Colonic mucosa (tissue), 4 donors: ENCODE data around the gene APOL1. TPM values are rescaled to one million over a fixed set of nuclear protein-coding genes. Genes with fewer than 3 reads are reported as not detected.

Experiments
- DNase-seq: peaks from one replicate; pipeline ENCODE4 v3.0.0-alpha.2; 2020
- H3K27ac ChIP-seq: fragments of 200-600 bp; one replicate; pipeline ENCODE4 v1.8.0; 2021
- H3K27me3 ChIP-seq: fragments of 200-600 bp; one replicate; pipeline ENCODE4 v1.8.0; 2021
- H3K36me3 ChIP-seq: fragments of 200-600 bp; one replicate; pipeline ENCODE4 v1.8.0; 2021
- H3K4me1 ChIP-seq: fragments of 200-600 bp; one replicate; pipeline ENCODE4 v1.8.0; 2021; ENCODE audit warnings: mild to moderate bottlenecking
- H3K4me3 ChIP-seq: fragments of 200-600 bp; one replicate; pipeline ENCODE4 v1.8.0; 2021
- H3K9ac ChIP-seq, 2 donors: one replicate each; pipeline ENCODE4 v1.7.0; 2013; ENCODE audit warnings: control low read depth in 2 of 2, low read depth in 2 of 2, low read length in 2 of 2
- H3K9me3 ChIP-seq: fragments of 200-600 bp; one replicate; pipeline ENCODE4 v1.8.0; 2021
- CTCF ChIP-seq: fragments of 200-600 bp; IDR thresholded peaks from one replicate; pipeline ENCODE4 v1.8.0; 2022; ENCODE audit warnings: antibody characterized with exemption, mild to moderate bottlenecking
- intact Hi-C: fragments of 100-400 bp; cut with DNase I; formaldehyde crosslinking; loops from one replicate; pipeline ENCODE4 v1.14.1; 2022
- microRNA-seq: library from miRNA; unstranded; fragments of <30 nt; microRNA quantifications from one replicate; pipeline ENCODE4, GENCODE V29; 2019
- total RNA-seq, 2 donors: library from RNA; stranded (reverse); fragmentation: NEBNext Ultra II Directional in 1 of 2; extraction: Animal tissue kit (Norgen Biotek cat#: 25700) in 1 of 2; gene quantifications; one replicate each; pipeline ENCODE4 v1.2.1, GENCODE V29; 2021
- donor health status: healthy.
- donor health status: DM: no; HTN: no; CAD: no.
- donor health status: DM: no; HTN: no; CAD: no.

APOL1 gene
- total RNA-seq, 2 donors from 2014 or later, result 14.7 to 34.6 TPM

GRCh38 chr22:36308880-36309279, 55.9 kb downstream of the APOL1 start:
- H3K4me1 ChIP-seq, result no peaks in the 10 kb centered on the region
- intact Hi-C loops, result no loop called here
- TF ChIP-seq CTCF, result no peak
- no peak for DNase-seq
- H3K4me3 ChIP-seq, result no peak overlapping the region
- H3K27ac ChIP-seq, result no peak overlapping the region
- H3K9ac ChIP-seq, result no peak overlapping the region
- no peaks in the 10 kb centered on the region for H3K9me3 ChIP-seq
- peaks cover 76% of the 10 kb centered on the region for H3K36me3 ChIP-seq
- no peaks in the 10 kb centered on the region for H3K27me3 ChIP-seq

- DNase-seq, result no peak
- no peak for TF ChIP-seq CTCF
- intact Hi-C loops, result no loop called here
- H3K27ac ChIP-seq, result no peak overlapping the region
- H3K4me3 ChIP-seq, result no peak overlapping the region
- no peaks in the 10 kb centered on the region for H3K4me1 ChIP-seq
- peaks cover 55% of the 10 kb centered on the region for H3K36me3 ChIP-seq
- H3K9ac ChIP-seq, result no peak overlapping the region
- no peaks in the 10 kb centered on the region for H3K9me3 ChIP-seq
- no peaks in the 10 kb centered on the region for H3K27me3 ChIP-seq
These were observed 58.6 kb downstream of the APOL1 start for GRCh38 chr22:36311386-36312085.

GRCh38 chr22:36315325-36315724, 62.4 kb downstream of the APOL1 start:
- H3K9ac ChIP-seq, result no peak overlapping the region
- H3K9me3 ChIP-seq, result no peaks in the 10 kb centered on the region
- no peaks in the 10 kb centered on the region for H3K27me3 ChIP-seq
- no peak for DNase-seq
- intact Hi-C loops, result no loop called here
- no peaks in the 10 kb centered on the region for H3K4me1 ChIP-seq
- H3K4me3 ChIP-seq, result no peak overlapping the region
- H3K27ac ChIP-seq, result no peak overlapping the region
- TF ChIP-seq CTCF, result no peak
- H3K36me3 ChIP-seq, result peaks cover 64% of the 10 kb centered on the region

GRCh38 chr22:36316419-36316818, 63.5 kb downstream of the APOL1 start:
- Histone ChIP-seq H3K9me3 (no peaks in the 10 kb centered on the region), H3K36me3 (peaks cover 64% of the 10 kb centered on the region), H3K4me3 (no peak overlapping the region), H3K27me3 (no peaks in the 10 kb centered on the region), H3K9ac (no peak overlapping the region), H3K27ac (no peak overlapping the region), H3K4me1 (no peaks in the 10 kb centered on the region)
- intact Hi-C loops, result no loop called here
- no peak for DNase-seq
- no peak for TF ChIP-seq CTCF

Small RNA genes within 50 kb of the gene (microRNA-seq; reads per million reads assigned to microRNA genes)
- not detected for gene MIR6819

Other genes starting within 250 kb of the APOL1 start
- gene RBFOX2, start 224.3 kb upstream of the APOL1 start, total RNA-seq, result 10 to 100 TPM; 44.4 to 60.2 TPM
- gene APOL3, start 92.4 kb upstream of the APOL1 start, total RNA-seq, result 1 to 10 TPM; 5.9 to 9.6 TPM
- gene APOL4, start 51.3 kb upstream of the APOL1 start, total RNA-seq, result 1 to 10 TPM; 1.9 to 2.3 TPM
- 10 to 100 TPM; 27.5 to 29.4 TPM for gene APOL2, start 13.6 kb upstream of the APOL1 start, total RNA-seq
- 100 to 1,000 TPM; 711 to 719 TPM for gene MYH9, start 134.8 kb downstream of the APOL1 start, total RNA-seq
- 100 to 1,000 TPM; 101 to 142 TPM for gene TXN2, start 228.5 kb downstream of the APOL1 start, total RNA-seq